Measurements from ENCODE around the gene MBD5.

DNA sequence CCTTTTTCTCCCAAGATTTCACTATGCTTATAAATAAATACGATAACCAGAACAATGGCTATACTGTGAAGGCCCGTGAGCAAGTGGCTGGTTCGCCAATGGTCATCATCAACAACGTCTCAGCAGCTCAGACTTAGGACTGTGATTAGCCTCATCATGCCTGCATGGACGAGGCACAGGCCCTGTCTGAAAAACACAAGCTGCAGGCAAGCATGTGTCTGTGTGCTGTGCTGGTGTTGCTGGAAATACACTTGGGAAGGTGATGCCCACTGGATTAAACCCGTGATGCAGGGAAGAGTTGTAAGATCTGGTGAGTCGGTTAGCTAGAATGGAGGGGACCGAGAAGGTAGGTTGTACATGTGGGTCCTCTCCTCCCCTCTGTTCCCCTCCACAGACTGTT, 512.1 kb downstream of the MBD5 start:
- no peak for TF ChIP-seq CTCF (optimal IDR thresholded peaks at IDR 0.05 in 1 of 3, IDR thresholded peaks at IDR 0.05 in 1 of 3, conservative IDR thresholded peaks at IDR 0.05 in 1 of 3; ENCODE audit: extremely low read depth in 1 of 3, insufficient read depth in 2 of 3, low read length in 3 of 3)
- no peak for TF ChIP-seq EZH2 (IDR thresholded peaks at IDR 0.05; ENCODE audit: low read length)
